HUES48 (cell line): ENCODE data around the gene UTF1.

Experiments used
- H3K27ac ChIP-seq: one replicate; pipeline ENCODE4 v1.7.0; 2013; ENCODE audit warnings: low read depth, low read length, inconsistent platforms
- H3K27me3 ChIP-seq: 2 replicates; pipeline ENCODE4 v1.6.1; 2013; ENCODE audit warnings: mild to moderate bottlenecking, low read length; ENCODE audit not compliant: control insufficient read depth, insufficient read depth
- H3K36me3 ChIP-seq: 2 replicates; pipeline ENCODE4 v1.6.1; 2013; ENCODE audit warnings: low read length; ENCODE audit not compliant: control insufficient read depth, insufficient read depth
- H3K4me1 ChIP-seq: 2 replicates; pipeline ENCODE4 v1.6.1; 2013; ENCODE audit warnings: mild to moderate bottlenecking, low read length; ENCODE audit not compliant: control insufficient read depth, insufficient read depth
- H3K4me3 ChIP-seq: 2 replicates; pipeline ENCODE4 v1.5.1; 2013; ENCODE audit warnings: mild to moderate bottlenecking, low read depth, low read length
- H3K9ac ChIP-seq: 2 replicates; pipeline ENCODE4 v1.6.1; 2013; ENCODE audit warnings: mild to moderate bottlenecking, low read depth, low read length, moderate library complexity
- H3K9me3 ChIP-seq: 2 replicates; pipeline ENCODE4 v1.6.1; 2013; ENCODE audit warnings: low read length; ENCODE audit not compliant: control insufficient read depth, insufficient read depth

UTF1 gene

DNA sequence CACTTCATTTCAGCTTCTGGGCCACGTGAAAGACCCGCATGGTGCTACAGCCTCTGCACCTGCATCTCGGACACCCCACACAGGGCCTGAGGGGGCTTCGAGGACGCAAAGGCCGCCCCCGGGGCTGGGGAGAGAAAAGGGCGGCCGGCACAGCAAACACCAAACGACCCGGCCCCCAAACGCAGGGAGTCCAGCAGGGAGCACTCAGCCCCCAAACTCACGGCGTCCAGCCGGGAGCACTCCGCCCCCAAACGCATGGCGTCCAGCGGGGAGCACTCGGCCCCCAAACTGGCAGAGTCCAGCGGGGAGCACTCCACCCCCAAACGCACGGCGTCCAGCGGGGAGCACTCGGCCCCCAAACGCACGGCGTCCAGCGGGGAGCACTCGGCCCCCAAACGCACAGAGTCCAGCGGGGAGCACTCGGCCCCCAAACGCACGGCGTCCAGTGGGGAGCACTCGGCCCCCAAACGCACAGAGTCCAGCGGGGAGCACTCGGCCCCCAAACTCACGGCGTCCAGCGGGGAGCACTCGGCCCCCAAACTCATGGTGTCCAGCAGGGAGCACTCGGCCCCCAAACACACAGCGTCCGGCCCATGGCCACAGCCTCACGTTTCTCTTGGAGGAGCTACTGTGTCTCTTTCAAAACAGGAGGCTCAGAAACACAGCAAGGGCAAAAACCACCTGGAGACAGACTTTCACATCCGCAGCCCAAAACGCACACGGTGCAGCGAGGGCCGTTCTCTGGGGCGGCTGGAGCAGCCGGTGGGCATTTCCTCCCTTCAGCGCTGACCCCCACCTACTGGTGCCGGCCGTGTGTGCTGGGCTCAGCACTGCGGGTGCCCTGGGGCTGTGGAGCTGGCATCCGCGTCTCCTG lies 27.0 kb upstream of the UTF1 start:
- Histone ChIP-seq H3K27me3 (no peaks in the 10 kb centered on the region), H3K36me3 (no peaks in the 10 kb centered on the region), H3K27ac (no peak overlapping the region), H3K9me3 (no peaks in the 10 kb centered on the region), H3K4me1 (no peaks in the 10 kb centered on the region), H3K9ac (no peak overlapping the region), H3K4me3 (no peak overlapping the region)

DNA sequence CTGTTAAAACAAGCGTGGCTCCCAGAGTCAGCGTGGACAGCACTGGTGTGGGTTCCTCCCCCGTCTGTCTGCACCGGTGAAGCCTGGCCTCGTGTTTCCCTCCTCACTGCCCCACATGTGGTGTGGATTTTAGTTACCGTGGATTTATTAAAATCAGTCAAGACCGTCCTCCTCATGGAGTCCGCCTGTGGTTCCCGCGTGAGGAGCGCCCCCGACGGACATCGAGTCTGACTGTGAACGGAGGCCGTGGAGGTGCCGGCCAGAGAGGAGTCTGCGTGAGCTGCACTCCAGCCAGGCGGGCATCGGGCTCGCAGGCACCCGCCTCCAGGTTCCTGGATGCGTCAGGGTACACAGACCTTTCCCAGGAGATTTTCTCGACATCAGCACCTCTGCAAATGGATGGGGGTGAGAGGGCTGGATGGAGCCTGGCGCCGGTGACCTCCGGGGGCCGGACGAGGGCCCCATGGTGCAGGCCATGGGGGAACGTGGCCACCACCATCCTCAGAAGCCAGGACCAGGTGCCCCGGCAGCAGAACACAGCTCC lies 26.3 kb upstream of the UTF1 start:
- Histone ChIP-seq H3K27me3 (no peaks in the 10 kb centered on the region), H3K4me3 (no peak overlapping the region), H3K9ac (no peak overlapping the region), H3K9me3 (no peaks in the 10 kb centered on the region), H3K4me1 (no peaks in the 10 kb centered on the region), H3K36me3 (no peaks in the 10 kb centered on the region), H3K27ac (no peak overlapping the region)

DNA sequence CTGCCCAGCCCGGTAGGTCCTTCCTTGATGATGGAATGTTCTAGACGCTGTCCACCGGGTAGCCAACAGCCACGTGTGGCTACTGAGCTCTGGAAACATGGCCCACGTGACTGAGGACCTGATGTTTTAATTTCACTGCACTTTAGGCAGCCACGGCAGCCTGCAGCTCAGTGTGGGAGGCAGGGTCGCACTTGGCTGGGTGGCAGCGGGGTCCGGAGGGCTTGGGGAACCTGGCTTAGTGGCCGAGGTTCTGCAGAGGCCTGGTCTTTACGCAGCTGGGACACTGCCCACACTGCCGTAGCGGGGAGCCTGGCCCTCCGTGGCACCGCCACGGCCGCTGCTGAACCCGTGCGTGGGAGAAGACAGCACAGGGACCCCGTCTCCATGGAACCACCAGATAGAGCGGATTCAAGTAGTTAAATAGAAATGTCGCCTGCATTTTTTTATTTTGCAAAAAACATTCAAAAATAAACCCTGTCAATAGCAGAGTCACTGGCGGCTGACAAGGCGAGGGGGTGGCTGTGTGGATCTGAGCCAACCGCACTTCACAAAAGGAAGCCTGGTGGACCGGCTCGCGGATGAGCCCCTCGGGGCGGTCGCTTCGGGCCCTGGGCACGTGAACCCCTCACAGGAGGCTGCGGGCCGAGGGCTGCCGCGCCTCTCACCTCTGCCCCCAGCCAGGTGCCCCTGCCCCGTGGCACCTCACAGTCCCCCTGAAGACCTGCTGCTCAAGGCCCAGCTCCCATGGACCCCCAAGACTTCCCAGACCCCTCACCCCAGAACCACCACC lies 25.6 kb upstream of the UTF1 start:
- Histone ChIP-seq H3K9me3 (no peaks in the 10 kb centered on the region), H3K36me3 (no peaks in the 10 kb centered on the region), H3K27ac (no peak overlapping the region), H3K4me3 (no peak overlapping the region), H3K27me3 (no peaks in the 10 kb centered on the region), H3K4me1 (no peaks in the 10 kb centered on the region), H3K9ac (no peak overlapping the region)

DNA sequence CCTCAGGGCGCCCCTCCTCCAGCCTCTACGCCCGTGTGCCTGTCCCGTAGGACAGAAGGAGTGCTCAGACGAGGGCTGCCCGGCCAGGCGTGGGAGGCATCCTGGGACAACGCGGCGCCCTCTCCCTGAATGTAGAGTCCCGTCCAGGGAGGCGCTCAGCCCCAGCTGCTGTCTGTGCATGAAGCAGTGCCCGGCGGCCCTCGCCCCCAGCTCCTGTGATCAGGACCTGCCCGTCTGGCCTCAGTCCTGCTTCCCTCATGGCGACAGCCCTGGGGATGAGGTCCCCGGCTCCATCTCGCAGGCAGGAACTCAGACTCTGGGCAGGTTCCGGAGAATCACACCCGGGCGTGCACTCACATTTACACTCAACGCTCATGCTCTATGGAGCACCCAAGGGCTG lies 24.9 kb upstream of the UTF1 start:
- Histone ChIP-seq H3K4me3 (no peak overlapping the region), H3K4me1 (no peaks in the 10 kb centered on the region), H3K9ac (no peak overlapping the region), H3K27ac (no peak overlapping the region), H3K36me3 (no peaks in the 10 kb centered on the region), H3K9me3 (no peaks in the 10 kb centered on the region), H3K27me3 (no peaks in the 10 kb centered on the region)

DNA sequence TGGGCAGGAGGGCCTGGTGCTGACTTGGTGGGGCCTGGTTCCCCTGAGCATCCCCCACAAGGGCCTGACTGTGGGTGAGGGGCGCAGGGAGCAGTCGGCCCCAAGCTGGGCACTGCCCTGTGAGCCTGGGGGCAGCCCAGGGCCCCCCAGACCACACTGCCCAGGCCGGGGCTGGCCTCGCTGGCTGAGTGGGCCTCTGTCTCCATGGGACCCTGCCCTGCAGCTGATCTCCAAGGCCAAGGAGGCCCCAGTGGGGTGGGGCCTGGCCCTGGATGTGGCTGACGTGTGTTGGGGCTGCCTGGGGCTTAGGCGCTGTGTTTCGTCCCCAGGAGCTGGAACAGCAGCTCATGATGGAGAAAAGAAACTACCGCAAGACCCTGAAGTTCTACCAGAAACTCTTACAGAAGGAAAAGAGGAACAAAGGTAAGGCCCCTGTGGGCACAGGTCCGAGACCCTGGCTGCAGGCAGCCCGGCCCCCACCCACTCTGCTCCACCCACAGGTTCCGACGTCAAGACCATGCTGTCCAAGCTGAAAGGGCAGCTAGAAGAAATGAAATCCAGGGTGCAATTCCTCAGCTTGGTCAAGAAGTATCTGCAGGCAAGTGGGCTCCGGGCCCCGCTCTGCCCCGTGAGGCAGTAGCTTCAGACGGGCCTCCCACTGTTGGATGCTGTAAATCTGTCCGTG lies 23.5 kb upstream of the UTF1 start:
- no peaks in the 10 kb centered on the region for H3K27me3 ChIP-seq
- no peak overlapping the region for H3K9ac ChIP-seq
- no peak overlapping the region for H3K4me3 ChIP-seq
- H3K4me1 ChIP-seq = no peaks in the 10 kb centered on the region
- no peaks in the 10 kb centered on the region for H3K36me3 ChIP-seq
- H3K27ac ChIP-seq = no peak overlapping the region
- H3K9me3 ChIP-seq = no peaks in the 10 kb centered on the region

DNA sequence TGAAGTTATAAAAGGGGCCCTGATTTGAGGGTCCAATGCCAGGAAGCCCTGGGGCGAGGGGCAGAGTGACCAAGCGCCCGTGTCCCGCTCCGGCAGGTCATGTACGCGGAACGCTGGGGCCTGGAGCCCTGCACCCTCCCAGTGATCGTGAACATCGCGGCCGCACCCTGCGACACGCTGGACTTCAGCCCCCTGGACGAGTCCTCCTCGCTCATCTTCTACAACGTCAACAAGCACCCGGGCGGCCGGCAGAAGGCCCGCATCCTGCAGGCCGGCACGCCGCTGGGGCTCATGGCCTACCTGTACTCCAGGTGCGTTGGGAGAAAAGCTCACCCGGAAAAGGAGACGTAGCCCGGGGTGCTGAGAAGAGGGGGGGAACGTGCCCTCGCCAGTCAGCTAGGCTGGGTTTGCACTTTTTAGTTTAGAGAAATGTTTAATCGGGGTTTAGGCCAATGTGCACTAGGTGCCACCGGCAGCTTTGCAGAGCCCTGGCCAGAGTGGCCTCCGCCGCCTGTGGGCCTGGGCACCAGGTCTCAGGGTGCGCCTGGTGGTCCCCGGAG lies 22.9 kb upstream of the UTF1 start:
- no peaks in the 10 kb centered on the region for H3K4me1 ChIP-seq
- H3K27me3 ChIP-seq = no peaks in the 10 kb centered on the region
- no peak overlapping the region for H3K27ac ChIP-seq
- H3K9me3 ChIP-seq = no peaks in the 10 kb centered on the region
- H3K9ac ChIP-seq = no peak overlapping the region
- H3K36me3 ChIP-seq = no peaks in the 10 kb centered on the region
- no peak overlapping the region for H3K4me3 ChIP-seq

DNA sequence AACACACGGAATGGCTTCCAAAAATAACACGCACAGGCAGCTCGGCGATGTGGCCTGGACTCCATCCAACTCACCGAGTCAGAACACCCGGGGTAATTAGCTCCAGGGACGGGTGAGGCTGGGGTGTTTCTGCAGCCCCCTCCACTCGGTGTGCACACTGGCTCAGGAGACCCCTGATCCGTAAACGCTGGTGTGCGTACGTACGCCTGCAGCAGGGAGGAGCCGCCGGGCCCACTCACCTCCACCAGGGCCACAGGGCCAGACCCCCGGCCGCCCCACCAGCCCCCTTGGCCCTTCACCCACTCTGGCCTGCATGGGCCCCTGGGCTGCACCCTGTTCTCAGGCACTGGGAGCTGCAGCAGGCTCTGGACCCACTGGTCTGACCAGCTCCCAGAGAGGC lies 22.4 kb upstream of the UTF1 start:
- Histone ChIP-seq H3K4me1 (no peaks in the 10 kb centered on the region), H3K4me3 (no peak overlapping the region), H3K27me3 (no peaks in the 10 kb centered on the region), H3K9me3 (no peaks in the 10 kb centered on the region), H3K9ac (no peak overlapping the region), H3K36me3 (no peaks in the 10 kb centered on the region), H3K27ac (no peak overlapping the region)

DNA sequence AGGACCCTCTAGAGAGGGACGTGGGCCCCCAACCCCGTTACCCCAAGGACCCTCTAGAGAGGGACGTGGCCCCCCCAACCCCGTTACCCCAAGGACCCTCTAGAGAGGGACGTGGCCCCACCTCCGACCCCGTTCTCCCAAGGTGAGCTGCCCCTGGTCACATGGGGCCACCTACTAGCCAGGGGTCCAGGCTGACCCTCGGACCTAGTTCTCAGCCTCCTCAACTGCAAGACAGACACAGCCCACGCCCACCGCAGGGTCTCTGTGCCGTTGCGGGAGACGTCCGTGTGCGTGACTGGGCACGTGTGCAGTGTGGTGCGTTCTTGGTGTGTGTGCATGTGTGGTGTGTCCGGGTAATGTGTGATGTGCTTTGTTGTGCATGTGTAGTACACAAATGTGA lies 21.6 kb upstream of the UTF1 start:
- H3K4me1 ChIP-seq = no peaks in the 10 kb centered on the region
- H3K4me3 ChIP-seq = no peak overlapping the region
- H3K9ac ChIP-seq = no peak overlapping the region
- no peaks in the 10 kb centered on the region for H3K27me3 ChIP-seq
- H3K9me3 ChIP-seq = no peaks in the 10 kb centered on the region
- H3K36me3 ChIP-seq = no peaks in the 10 kb centered on the region
- H3K27ac ChIP-seq = no peak overlapping the region

DNA sequence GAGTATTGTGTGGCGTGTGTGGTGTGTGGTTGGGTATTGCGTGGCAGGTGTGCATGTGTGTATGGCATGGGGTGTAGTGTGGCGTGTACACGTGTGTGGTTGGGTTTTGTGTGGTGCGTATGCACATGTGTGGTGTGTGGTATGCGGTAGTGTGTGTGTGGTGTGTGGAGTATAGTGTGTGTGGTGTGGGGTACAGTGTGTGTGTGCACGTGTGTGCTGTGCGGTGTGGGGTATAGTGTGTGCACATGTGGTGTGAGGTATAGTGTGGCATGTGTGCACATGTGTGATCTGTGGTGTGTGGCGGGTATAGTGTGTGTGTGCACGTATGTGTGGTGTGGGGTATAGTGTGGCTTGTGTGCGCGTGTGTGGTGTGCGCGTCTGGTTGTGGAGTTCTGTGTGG lies 20.9 kb upstream of the UTF1 start:
- no peak overlapping the region for H3K27ac ChIP-seq
- no peaks in the 10 kb centered on the region for H3K9me3 ChIP-seq
- no peak overlapping the region for H3K4me3 ChIP-seq
- no peaks in the 10 kb centered on the region for H3K4me1 ChIP-seq
- H3K27me3 ChIP-seq = no peaks in the 10 kb centered on the region
- no peak overlapping the region for H3K9ac ChIP-seq
- no peaks in the 10 kb centered on the region for H3K36me3 ChIP-seq

DNA sequence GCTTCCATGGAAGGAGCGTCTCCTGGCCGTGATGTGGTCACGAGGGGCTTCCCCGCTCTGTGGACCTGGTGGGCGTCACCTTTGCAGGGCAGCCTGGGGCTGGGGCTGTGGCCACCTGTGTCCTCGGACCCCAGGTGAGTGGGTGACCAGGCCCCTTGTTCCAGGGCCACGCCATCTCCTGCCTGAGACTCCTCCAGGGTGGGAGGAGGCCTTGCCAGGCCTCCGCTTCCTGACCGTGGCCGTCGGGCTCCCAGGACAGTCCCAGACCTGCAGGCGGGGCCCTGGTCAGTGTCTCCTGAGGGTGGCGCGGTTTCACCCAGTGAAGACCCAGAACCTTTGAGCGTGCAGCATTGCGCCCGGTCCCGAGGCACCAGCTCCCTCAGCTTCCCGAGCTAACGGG lies 20.4 kb upstream of the UTF1 start:
- Histone ChIP-seq H3K9ac (no peak overlapping the region), H3K9me3 (no peaks in the 10 kb centered on the region), H3K36me3 (no peaks in the 10 kb centered on the region), H3K4me1 (no peaks in the 10 kb centered on the region), H3K27ac (no peak overlapping the region), H3K27me3 (no peaks in the 10 kb centered on the region), H3K4me3 (no peak overlapping the region)
